Heart right ventricle (tissue), 16 donors: ENCODE measurements around the gene NFILZ. TPM values are rescaled to one million over a fixed set of nuclear protein-coding genes. Genes with fewer than 3 reads are reported as not detected.

Experiments
- ATAC-seq, 8 donors: fragments of 200-7000 bp; cut with Tn5 transposase; one replicate each; pipeline ENCODE4 v1.9.1; 2020; ENCODE audit warnings: mild to moderate bottlenecking in 8 of 8, moderate library complexity in 8 of 8, moderate number of reproducible peaks in 1 of 8
- DNase-seq, 2 donors: peaks; one replicate each; pipeline ENCODE4 v3.0.0-alpha.2; 2020
- H3K27ac ChIP-seq, 10 donors: fragments of 200-600 bp; sonication (generic) in 2 of 10; one replicate each; pipeline versions ENCODE4 v1.5.0 to v1.8.0; 2020 to 2022; ENCODE audit warnings: mild to moderate bottlenecking in 3 of 10
- H3K27me3 ChIP-seq, 7 donors: fragments of 200-600 bp; one replicate each; pipeline ENCODE4 v1.8.0; 2021 to 2022; ENCODE audit warnings: mild to moderate bottlenecking in 2 of 7
- H3K36me3 ChIP-seq, 9 donors: fragments of 200-600 bp; sonication (generic) in 1 of 9; one replicate each; pipeline versions ENCODE4 v1.5.0 to v1.8.0; 2020 to 2022; ENCODE audit warnings: mild to moderate bottlenecking in 2 of 9
- H3K4me1 ChIP-seq, 9 donors: fragments of 200-600 bp; sonication (generic) in 1 of 9; one replicate each; pipeline versions ENCODE4 v1.5.0 to v1.8.0; 2020 to 2022; ENCODE audit warnings: mild to moderate bottlenecking in 4 of 9
- H3K4me3 ChIP-seq, 10 donors: fragments of 200-600 bp; sonication (generic) in 2 of 10; one replicate each; pipeline versions ENCODE4 v1.5.0 to v1.8.0; 2020 to 2022; ENCODE audit warnings: mild to moderate bottlenecking in 7 of 10, moderate library complexity in 2 of 10
- H3K9me3 ChIP-seq, 11 donors: fragments of 200-600 bp in 10 of 11; sonication (generic) in 2 of 11; one replicate each; pipeline versions ENCODE4 v1.5.0 to v1.8.0; 2013 to 2022; ENCODE audit warnings: mild to moderate bottlenecking in 2 of 11, control low read depth in 1 of 11, moderate library complexity in 1 of 11
- WGBS, 2 donors: extraction: QIAGEN DNeasy Blood & Tissue Kit; methylation state at CpG; one replicate each; pipeline ENCODE4 v1.1.7; 2013; ENCODE audit warnings: inconsistent platforms in 1 of 2; 5-methylcytosine and 5-hydroxymethylcytosine counted together
- intact Hi-C, 10 donors: fragments of 100-400 bp; cut with DNase I; formaldehyde crosslinking; loops; one replicate each; pipeline versions ENCODE4 v1.11.1 to v1.14.2; 2022
- polyA plus RNA-seq, 2 donors: library from polyadenylated mRNA; stranded (reverse); fragments of 200-250 nt; gene quantifications; one replicate each; pipeline ENCODE4 v1.2.3, GENCODE V29; 2013
- total RNA-seq, 10 donors: library from RNA; stranded (reverse); fragmentation: NEBNext Ultra II Directional in 3 of 10; extraction: Animal tissue kit (Norgen Biotek cat#: 25700) in 3 of 10; gene quantifications; one replicate each; pipeline versions ENCODE4 v1.2.1 to v1.2.4, GENCODE V29; 2021 to 2023
- TF ChIP-seq, protein P1 (sequence below), 9 donors: fragments of 200-600 bp; sonication (generic) in 2 of 9; IDR thresholded peaks; one replicate each; pipeline versions ENCODE4 v1.5.0 to v1.8.0; 2021 to 2022; ENCODE audit warnings: antibody characterized with exemption in 9 of 9, mild to moderate bottlenecking in 5 of 9, moderate library complexity in 1 of 9
- donor health status: Arrhythmogenic right ventricular cardiomyopathy.
- donor health status: ischemic (EF 13 %, LVEDD 7.1; RV severe dilation, severe dysfunction).
- donor health status: healthy with polysubstance abuse.
- donor health status: DM: no; HTN: yes; CAD: no.
- donor health status: DM: no; HTN: no; CAD: no.
- donor health status: ischemic (EF 25% LVEDD 6.9; RV normal size, moderate dysfunction).
- donor health status: ischemic (EF 25% LVEDD 5.7; RV mildly dilated, moderate dysfunction).
- donor health status: healthy.
- donor health status: DM: yes; HTN: yes; CAD: no.
- donor health status: Ischemic cardiomyopathy.
- donor health status: ischemic (EF 35%, LVEDD 5.7; RV mildly dilated, moderate dysfunction).
- donor health status: nonischemic (EF 11% LVEDD 7.7; RV severe dilation, severe dysfunction).
- donor health status: DM: yes; HTN: yes; CAD: no.
- donor health status: PGD.
- donor health status: ischemic (EF 29% LVEDD 5.4; RV normal size, mild dysfunction).
- donor health status: nonischemic (EF 23%, LVEDD 6.1; RV moderate dilation, normal function).

NFILZ gene
- total and polyA plus RNA-seq, 12 donors = not detected

DNA sequence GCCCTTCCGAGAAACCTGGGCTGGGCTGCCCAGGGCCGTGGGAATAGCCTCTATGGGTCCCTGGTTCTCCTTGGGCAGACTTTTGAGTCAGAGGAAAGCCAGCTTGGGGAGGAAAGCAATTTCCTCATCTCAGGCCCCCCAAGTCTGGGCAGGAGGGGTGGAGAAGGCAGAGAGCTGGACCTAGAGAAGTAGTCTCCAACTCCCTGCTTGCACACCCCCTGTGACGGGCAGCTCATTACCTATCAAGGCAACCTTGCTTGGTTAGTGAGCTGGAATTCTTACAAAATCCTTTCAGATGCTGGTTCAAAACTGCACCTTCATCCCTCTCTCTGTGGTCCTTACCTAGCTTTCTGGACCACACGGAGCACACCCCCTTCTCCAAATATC is 34.2 kb downstream of the NFILZ start:
- Histone ChIP-seq H3K36me3 (no peaks in the 10 kb centered on the region), H3K27ac (peak overlapping the region in 1 of 10 donors; percentile 47), H3K4me1 (peaks cover 0 to 10% (median 0%) of the 10 kb centered on the region in 9 donors), H3K27me3 (peaks cover 0 to 39% (median 21%) of the 10 kb centered on the region in 7 donors), H3K9me3 (peaks cover 0 to 8% (median 0%) of the 10 kb centered on the region in 11 donors), H3K4me3 (no peak overlapping the region)
- WGBS, 2 donors = 65 to 73% methylated on average over 4 of the region's 4 CpGs
- TF ChIP-seq, protein P1, sequence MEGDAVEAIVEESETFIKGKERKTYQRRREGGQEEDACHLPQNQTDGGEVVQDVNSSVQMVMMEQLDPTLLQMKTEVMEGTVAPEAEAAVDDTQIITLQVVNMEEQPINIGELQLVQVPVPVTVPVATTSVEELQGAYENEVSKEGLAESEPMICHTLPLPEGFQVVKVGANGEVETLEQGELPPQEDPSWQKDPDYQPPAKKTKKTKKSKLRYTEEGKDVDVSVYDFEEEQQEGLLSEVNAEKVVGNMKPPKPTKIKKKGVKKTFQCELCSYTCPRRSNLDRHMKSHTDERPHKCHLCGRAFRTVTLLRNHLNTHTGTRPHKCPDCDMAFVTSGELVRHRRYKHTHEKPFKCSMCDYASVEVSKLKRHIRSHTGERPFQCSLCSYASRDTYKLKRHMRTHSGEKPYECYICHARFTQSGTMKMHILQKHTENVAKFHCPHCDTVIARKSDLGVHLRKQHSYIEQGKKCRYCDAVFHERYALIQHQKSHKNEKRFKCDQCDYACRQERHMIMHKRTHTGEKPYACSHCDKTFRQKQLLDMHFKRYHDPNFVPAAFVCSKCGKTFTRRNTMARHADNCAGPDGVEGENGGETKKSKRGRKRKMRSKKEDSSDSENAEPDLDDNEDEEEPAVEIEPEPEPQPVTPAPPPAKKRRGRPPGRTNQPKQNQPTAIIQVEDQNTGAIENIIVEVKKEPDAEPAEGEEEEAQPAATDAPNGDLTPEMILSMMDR (IDR thresholded peaks at IDR 0.05) = no peak
- ATAC-seq = no peak
- DNase-seq = no peak
- intact Hi-C loops = no loop called here

DNA sequence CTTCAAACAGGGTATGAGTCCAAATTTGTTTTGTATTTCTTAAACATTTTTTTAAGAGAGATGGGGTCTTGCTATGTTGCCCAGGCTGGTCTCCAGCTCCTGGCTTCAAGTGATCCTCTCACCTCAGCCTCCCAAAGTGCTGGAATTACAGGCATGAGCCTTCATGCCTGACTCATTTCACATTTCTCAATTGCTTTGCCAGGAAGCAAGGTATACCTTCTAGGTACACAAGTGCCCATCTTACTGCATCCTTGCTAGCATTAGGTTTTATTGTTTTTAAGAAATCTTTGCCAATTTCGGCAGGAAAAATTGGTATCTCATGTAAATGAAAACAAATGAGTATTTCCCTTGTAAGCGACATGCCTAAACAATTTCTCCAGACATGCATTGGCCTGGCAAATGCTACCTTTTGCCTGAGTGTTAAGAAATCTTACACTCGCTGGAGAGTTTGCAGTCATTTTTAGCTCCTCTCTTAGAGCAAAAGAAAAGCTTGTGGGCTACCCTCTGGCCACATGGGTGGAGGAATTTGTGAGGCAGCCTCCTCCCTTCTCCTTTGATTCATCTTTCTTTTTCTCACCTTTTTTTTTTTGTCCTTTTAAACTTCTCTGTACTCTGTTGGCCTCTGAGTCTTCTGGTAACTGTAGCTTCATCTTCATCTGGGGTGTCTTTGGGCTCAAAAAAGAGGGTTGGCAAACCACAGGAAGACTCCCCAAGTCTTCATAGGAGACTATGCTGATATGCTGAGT is 35.2 kb downstream of the NFILZ start:
- H3K9me3 ChIP-seq = peaks cover 0 to 8% (median 0%) of the 10 kb centered on the region in 11 donors
- H3K27me3 ChIP-seq = peaks cover 0 to 36% (median 18%) of the 10 kb centered on the region in 7 donors
- no peaks in the 10 kb centered on the region for H3K36me3 ChIP-seq
- no peak overlapping the region for H3K4me3 ChIP-seq
- peaks cover 0 to 15% (median 0%) of the 10 kb centered on the region in 9 donors for H3K4me1 ChIP-seq
- TF ChIP-seq, protein P1 (IDR thresholded peaks at IDR 0.05) = no peak
- 77 to 78% methylated on average over 3 of the region's 3 CpGs for WGBS, 2 donors
- DNase-seq (no peak), ATAC-seq (no peak)
- intact Hi-C loops = no loop called here
- H3K27ac ChIP-seq = no peak overlapping the region

DNA sequence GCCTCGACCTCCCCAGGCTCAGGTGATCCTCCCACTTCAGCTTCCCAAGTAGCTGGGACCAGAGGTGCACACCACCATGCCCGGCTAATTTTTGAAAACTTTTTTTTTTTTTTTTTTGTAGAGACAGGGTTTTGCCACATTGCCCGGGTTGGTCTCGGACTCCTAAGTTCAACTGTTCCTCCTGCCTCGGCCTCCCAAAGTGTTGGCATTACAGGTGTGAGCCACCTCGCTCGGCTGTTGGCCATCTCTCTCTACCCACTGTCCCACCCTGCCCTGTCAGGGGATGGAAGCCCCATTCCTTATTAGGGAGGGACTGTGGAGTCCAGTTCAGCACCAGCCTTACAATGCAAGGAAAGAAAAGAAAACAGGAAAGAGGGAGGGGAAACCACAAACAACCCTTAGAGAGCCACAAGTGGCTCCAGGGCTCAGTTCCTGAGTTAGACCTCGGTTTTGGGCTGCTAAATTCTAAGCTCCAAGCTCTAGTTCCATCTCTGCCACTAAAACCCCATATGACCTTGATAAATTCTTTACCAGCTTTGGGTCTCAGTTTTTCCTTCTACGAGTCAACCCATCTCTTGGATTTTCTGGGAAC is 36.5 kb downstream of the NFILZ start:
- H3K27me3 ChIP-seq = peaks cover 0 to 30% (median 18%) of the 10 kb centered on the region in 7 donors
- 74 to 82% methylated on average over 9 of the region's 9 CpGs for whole genome bisulfite sequencing, 2 donors
- H3K4me3 ChIP-seq = no peak overlapping the region
- intact Hi-C loops = no loop called here
- H3K36me3 ChIP-seq = no peaks in the 10 kb centered on the region
- H3K27ac ChIP-seq = no peak overlapping the region
- TF ChIP-seq, protein P1 (IDR thresholded peaks at IDR 0.05) = no peak
- peaks cover 0 to 25% (median 0%) of the 10 kb centered on the region in 9 donors for H3K4me1 ChIP-seq
- H3K9me3 ChIP-seq = peaks cover 0 to 8% (median 0%) of the 10 kb centered on the region in 11 donors
- no peak for ATAC-seq
- no peak for DNase-seq

DNA sequence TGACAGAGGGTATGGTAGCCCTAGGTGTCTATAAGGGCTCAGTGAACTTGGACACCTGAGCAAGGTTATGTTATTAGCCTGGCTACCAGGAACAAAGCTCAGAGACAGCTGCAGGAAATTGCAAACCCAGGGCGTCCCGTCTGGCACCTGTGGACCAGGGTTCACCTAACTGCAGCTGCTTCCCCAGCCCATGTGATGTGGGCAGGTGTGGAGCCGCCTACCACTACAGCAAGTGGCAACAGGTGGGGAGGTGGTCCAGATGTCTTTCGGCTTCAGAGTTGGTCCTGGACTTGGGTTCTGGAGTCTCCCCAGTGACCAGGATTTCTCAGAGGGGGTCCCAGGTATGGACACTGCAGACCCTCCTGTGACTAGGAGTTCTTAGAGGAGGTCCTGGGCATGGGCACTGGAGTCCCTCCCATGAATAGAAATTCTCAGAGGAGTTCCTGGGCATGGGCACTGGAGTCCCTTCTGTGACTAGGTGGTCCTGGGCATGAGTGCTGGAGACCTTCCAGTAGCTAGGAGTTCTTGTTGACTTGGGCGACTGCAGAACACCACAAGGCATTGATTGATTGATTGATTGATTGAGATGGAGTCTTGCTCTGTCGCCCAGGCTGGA is 43.0 kb downstream of the NFILZ start:
- DNase-seq = no peak
- Histone ChIP-seq H3K4me3 (no peak overlapping the region), H3K27ac (no peak overlapping the region), H3K36me3 (no peaks in the 10 kb centered on the region), H3K9me3 (peaks cover 0 to 3% (median 0%) of the 10 kb centered on the region in 11 donors), H3K27me3 (peaks cover 0 to 5% (median 0%) of the 10 kb centered on the region in 7 donors), H3K4me1 (peaks cover 0 to 15% (median 0%) of the 10 kb centered on the region in 9 donors)
- no peak for ATAC-seq
- 77 to 79% methylated on average over 6 of the region's 6 CpGs for WGBS, 2 donors
- TF ChIP-seq, protein P1 (IDR thresholded peaks at IDR 0.05) = no peak
- intact Hi-C loops = no loop called here
